Adipose tissue (tissue), 3 donors: ENCODE results near the gene TNNT2. TPM values are rescaled to one million over a fixed set of nuclear protein-coding genes. Genes with fewer than 3 reads are reported as not detected.

Experiments
- H3K27ac ChIP-seq: one replicate; pipeline ENCODE4 v1.5.1; 2013; ENCODE audit warnings: low read depth, low read length
- WGBS, 3 donors: extraction: QIAGEN DNeasy Blood & Tissue Kit; methylation state at CpG; one replicate each; pipeline ENCODE4 v1.1.7; 2013; 5-methylcytosine and 5-hydroxymethylcytosine counted together
- polyA plus RNA-seq, 3 donors: library from polyadenylated mRNA; stranded (reverse); fragments of 200-250 nt; gene quantifications; one replicate each; pipeline ENCODE4 v1.2.3, GENCODE V29; 2013
- donor health status: healthy with polysubstance abuse.
- donor health status: Bipolar disorder and iron deficiency.
- donor health status: healthy.

The TNNT2 gene
- 10 to 100 TPM in 1 of 3 donors, 1 to 10 TPM in 1, under 1 TPM in 1; 0.91 to 23.8 (median 1.1) TPM for polyA plus RNA-seq

DNA sequence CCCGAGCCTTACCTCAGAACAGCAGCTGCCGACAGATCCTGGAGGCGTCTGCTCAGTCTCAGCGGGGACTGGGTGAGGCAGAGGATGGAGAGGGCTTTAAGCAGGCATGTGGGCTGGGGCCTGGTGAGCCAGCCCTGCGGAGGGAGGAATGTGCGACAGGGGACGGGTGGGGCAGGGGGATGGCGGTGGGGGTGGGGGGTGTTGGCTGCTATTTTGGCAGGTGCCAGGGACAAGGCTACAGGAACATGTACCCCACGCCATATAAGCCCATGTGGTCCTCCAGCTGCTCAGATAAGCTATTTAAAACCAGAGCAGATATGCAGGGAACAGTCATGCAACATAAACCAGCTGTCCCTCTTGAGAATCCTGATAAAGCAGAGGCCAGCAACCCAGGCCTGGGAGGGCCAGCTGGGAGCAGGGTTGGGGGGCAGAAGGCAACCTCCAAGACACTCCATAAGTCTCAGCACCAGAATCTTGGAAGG lies at the start of gene TNNT2:
Gene TNNT2 (minus strand): TSS at position 70 of the 482 bp plus-strand sequence. CDS start 4,426 bp downstream, outside the sequence.
- no peak within 1 kb of the TSS for H3K27ac ChIP-seq
- 43 to 72% (median 71%) methylated on average over 8 to 9 of the region's 9 CpGs for WGBS, 3 donors

DNA sequence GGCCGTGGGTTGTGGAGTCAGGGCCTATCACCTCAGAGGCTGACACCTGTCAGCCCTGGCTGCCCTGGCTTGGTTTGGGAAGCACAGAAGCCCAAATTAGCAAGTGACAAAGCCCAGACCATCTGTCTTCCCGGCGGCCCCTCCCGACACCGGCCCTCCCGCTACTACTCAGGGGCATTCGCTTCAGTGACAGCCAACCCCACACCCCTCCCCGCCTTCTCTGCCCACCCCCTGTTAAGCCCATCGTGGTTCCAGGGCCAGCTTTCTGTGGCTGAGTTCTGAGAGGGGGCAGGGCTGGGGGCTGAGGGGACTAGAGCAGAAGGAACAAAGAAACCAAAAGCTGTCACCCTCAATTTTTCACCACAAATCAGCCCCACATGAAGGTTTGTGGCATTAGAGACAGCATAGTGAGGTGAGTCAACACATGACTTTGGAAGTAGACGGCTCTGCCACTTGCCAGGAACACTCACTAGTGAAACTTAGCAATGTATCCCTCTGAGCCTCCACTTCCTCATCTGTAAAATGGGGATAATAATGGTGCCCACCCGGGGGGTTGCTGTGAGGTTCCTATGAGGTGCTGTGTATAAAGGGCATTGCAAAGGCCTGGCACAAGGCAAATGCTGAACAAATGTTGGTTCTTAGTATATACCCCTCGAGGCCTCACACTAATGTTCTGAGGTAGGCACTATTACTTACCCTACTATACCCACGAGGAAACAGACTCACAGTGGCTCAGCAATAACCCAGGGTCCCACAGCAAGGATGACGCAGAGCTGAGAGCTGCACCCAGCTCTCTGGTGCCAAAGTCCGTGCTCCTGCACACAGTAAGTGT lies 49.2 kb upstream of the TNNT2 start:
- H3K27ac ChIP-seq, result no peak overlapping the region
- 62 to 72% (median 68%) methylated on average over 15 of the region's 15 CpGs for WGBS, 3 donors

DNA sequence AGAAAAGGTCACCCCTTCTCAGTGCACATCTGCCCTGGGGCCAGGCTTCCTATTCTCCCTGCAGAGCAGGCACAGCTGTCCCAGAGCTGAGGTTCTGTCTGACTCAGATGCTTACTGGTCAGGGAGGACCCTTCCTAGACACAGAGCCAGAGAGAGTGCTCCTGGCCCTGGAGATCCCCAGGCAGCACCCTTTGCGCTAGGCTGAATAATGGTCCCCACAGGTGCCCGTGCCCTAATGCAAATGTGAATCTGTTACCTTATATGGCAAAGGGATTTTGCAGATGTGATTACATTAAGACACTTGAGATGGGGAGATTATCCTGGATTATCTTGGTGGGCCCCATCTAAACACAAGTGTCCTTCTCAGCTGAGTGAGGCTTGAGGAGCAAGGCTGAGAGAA lies 46.7 kb upstream of the TNNT2 start:
- H3K27ac ChIP-seq, result no peak overlapping the region
- 96 to 100% (median 96%) methylated on average over 2 of the region's 2 CpGs for WGBS, 3 donors

DNA sequence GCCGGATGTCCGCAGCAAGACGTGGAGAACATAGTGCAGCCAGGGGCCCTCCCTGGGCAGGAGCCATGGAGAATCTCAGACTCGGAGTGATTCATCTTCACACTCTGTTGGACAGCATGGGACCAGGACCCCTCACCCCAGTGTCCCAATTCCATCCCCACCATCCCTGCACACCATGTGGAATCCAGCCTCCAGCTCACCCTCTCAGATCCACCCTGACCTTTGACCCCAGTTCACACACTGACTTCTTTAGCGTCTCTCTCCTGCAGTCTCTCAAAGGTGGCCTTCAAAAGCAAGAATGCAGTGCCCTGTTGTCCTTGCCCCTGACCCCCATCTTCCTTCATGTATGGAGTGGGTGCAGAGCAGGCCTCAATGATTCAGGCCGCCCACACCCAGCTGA lies 46.2 kb upstream of the TNNT2 start:
- 90 to 95% (median 92%) methylated on average over 6 of the region's 6 CpGs for WGBS, 3 donors
- no peak overlapping the region for H3K27ac ChIP-seq

DNA sequence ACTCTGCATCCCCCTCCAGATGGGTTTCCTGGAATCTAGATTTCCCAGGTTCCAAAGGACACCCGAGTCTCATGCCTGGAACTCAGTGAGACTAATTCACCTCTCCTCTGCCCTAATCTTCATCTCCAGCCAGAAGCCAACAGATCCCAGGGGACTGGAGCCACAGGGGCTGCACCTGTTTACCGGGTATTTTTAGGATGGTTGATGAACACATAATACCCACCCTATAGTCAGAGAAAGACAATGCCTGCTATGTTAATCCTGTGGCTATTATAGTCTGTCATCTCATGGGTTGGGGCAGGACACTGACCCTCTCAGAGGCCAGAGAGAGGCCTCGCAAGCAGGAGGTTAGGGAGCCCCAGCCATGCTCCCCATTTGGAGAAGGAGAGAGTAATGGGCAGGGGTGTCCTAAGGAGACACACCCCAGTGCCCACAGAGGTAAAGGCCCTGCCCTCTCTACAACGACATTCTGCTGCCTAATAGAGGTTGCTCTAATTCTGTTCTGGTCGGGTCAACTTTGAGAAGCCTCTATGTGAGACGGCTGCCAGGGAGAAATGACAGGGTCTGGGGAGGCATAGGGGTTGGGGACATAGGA lies 45.1 kb upstream of the TNNT2 start:
- WGBS, 3 donors, result 79 to 85% (median 82%) methylated on average over 6 of the region's 6 CpGs
- H3K27ac ChIP-seq, result no peak overlapping the region

DNA sequence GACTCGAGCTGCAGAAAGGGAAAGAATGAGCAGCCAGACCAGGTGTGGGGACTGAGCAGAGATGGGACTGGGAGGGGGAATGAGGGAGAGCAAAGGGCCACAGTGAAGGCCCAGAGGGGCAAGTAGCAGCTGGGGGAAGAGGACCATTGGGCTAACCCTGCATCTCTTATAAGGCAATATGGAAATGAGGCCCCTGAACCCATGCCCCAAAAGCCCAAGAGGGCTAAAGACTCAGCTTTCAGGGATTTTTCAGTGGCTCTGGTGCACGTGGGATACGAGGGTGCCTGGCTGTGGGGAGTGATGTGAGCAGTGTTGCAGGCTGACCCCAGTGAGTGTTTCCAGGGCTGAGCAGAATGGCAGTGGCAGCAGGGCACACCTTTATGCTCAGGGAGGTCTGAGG lies 44.5 kb upstream of the TNNT2 start:
- WGBS, 3 donors, result 62 to 70% (median 63%) methylated on average over 3 of the region's 3 CpGs
- H3K27ac ChIP-seq, result no peak overlapping the region

DNA sequence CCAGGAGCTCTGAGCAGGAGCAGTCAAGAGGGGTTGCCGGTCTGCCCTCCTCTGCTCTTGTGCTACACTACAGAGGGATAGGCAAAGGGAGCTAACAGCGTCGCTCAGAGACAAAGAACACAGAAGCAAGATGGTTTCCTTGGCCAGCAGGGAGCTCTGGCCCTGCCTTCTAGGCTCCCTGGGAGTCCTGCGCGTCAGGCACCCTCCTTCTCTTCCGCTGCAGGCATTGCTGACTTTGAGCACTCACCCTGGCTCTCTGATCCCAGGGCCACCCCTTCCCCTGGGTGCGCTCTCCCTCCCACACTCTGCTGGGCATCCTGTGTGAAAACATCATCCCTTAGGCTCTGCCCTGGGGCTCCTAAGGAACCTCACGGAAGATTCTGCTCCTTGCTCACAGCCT lies 43.6 kb upstream of the TNNT2 start:
- H3K27ac ChIP-seq, result no peak overlapping the region
- 77 to 84% (median 79%) methylated on average over 8 of the region's 8 CpGs for WGBS, 3 donors

DNA sequence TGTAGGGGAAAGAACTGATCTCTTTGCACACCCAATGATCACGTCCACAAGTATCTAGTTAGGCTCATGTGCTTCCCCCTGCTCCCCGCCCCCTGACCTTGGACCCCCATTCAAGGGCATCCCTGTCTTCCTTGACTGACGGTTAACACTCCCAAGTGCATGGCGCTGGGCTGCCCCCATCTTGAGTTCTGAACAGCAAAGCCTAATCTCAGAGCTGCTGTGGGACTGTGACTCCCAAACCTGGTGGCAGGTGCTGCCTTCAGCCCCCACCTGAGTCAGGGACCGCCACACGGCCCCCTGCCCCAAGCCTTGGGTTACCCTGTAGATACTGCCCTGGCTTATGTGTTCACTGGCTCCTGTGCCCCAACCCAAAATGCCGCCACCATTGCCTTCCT lies 43.1 kb upstream of the TNNT2 start:
- WGBS, 3 donors, result 84 to 93% (median 85%) methylated on average over 7 of the region's 7 CpGs

DNA sequence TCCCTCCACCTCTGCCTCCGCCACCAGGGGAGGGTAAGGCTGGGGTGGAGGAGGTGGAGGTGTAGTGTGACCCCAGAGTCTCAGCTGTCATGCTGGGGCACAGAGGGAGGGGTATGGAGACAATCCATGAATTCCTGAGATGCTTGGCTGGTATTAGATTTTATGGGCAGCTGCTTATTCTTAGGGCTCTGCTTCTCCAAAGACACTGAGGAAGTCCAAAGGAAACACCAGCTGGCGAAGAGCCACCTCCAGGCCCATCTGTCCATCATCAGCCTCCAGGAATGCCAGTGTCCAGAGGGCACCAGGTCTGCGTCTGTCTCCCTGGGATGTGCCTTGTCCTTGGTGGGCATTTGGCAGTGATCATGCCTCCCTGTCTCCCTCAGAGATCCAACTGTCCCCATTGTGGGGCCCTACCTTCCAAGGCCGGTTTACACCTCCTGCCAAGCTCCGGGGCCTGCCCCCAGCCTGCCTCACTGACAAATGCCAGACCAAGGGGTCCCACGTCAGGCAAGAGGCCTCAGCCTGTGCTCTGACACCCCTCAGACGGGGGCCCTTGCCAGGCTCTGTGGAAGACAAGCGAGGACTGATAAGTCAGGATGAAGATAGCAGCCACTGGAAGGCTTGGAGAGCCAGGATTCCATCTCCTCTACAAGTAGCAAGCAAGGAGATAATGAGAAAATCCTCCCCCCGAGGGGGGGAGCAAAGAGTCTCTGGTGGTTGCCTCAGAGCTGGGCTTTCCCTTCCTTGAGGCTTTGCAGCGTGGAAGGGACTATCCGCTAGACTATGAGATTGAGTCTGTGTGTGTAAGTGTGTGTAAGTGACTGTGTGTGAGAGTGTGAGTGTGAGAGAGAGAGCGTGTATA lies 42.5 kb upstream of the TNNT2 start:
- 68 to 78% (median 74%) methylated on average over 12 of the region's 12 CpGs for WGBS, 3 donors

More for the DNA sequence above, 43.1 kb upstream of the TNNT2 start:
- no peak overlapping the region for H3K27ac ChIP-seq

DNA sequence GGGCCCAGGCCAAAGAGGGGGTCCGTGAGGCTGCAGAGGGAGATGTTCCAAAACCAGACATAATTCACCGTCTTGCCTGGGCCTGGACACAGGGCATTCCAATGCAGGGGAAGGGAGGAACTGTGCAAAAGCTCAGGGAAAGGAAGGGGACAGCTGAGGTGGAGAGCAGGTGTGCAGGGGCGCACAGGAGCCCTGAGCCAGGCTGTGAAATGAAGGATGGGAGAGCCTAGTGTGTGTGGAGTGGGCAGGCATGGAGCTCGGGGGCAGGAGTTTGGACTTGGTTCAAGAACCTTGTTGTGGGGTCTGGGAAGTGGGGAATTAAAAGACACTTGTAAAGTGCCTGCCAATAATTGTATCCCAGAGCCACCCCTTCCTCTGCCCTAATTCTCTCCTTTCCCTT lies 41.8 kb upstream of the TNNT2 start:
- 90 to 96% (median 94%) methylated on average over 3 to 4 of the region's 4 CpGs for WGBS, 3 donors
- H3K27ac ChIP-seq, result no peak overlapping the region

More for the DNA sequence above, 42.5 kb upstream of the TNNT2 start:
- no peak overlapping the region for H3K27ac ChIP-seq

DNA sequence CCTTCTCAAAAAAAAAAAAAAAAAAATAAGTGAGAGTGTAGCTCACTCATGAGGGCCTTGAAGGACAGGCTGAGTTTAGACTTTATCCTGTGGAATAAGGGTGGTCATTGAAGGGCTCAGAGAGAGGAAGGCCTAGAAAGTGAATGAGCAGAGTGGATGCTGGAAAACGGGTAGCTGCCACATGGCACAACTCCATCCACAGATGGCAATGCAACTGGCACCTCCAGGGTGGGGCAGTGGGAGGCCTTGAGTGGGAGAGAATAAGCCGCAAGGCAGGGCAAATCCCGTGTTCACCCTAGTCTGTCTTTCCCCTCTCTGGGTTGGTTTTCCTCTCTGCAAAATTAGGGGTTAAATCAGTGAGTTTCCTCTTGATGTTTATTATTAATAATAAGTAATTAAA lies 41.0 kb upstream of the TNNT2 start:
- 89 to 90% (median 89%) methylated on average over 3 of the region's 3 CpGs for WGBS, 3 donors
- H3K27ac ChIP-seq, result no peak overlapping the region

DNA sequence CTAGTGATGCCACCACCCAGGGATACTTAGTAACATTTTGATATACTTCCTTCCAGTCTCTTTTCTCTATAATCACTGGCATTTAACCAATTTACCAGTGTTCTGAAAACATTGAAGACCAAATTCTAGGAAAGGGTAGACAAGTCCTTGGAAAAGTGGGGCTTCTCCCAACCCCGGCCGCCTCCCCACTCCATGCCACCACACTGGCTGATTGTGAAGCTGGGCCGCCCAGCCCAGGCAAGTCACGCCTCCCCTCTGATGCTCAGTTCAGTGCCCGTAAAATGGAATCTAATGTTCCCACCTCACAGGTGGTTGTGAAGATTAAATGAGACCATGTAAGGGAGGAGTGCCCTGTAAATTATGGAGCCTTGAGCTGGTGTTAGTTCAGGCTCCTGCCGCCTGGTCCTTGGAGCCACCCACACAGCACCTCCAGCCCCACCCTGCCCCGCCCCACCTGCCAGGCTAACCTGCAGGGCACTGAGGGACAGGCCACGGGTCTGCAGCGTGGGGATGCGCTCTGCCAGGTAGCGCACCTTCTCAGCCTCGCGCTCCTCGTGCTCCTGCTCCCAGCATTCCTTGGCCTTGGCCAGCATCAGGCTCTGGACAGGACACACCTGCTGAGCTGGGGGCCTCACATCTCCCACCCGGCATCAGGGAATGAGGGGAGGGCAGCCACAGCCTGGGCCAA lies 36.7 kb upstream of the TNNT2 start:
- no peak overlapping the region for H3K27ac ChIP-seq
- WGBS, 3 donors, result 88 to 97% (median 93%) methylated on average over 14 to 15 of the region's 15 CpGs

DNA sequence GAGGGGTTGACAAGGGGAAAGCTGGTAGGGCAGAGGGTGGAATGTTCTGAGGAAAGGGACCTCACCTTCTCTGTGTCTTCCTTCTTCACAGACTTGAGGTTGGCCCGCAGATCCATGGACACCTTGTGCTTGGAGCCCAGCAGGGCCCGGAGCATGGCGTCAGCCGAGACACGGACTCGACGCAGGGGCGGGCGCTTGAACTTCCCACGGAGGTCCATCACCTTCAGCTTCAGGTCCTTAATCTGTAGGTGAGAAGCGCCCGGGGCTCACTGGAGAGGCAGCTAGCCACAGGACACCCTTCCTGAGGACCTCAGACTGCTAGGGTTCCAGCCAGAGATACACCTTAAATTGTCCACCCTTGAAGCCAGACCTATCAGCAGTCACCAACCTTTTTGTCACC lies 33.8 kb upstream of the TNNT2 start:
- H3K27ac ChIP-seq, result no peak overlapping the region
- 95 to 98% (median 97%) methylated on average over 12 of the region's 12 CpGs for WGBS, 3 donors

DNA sequence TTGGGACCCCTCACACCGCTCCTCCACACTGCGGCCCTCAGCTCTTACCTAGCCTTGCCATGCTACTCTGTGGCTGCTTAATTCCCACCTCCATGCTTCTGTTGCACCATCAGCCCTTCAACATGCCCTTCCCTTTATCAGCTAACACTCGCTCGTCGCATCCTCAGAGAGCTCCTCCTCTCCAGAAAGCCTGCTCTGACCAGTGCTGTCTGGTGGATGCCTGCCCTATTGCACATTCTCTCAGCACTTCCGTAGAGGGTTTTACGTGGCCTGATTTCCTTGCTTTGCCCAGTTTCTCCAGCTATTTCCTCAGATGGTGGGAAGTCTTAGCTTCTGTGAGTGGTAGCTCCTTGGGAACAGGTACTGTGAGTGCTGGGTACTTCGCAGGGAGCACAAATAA lies 32.0 kb upstream of the TNNT2 start:
- WGBS, 3 donors, result 73 to 92% (median 80%) methylated on average over 8 of the region's 8 CpGs
- H3K27ac ChIP-seq, result no peak overlapping the region

DNA sequence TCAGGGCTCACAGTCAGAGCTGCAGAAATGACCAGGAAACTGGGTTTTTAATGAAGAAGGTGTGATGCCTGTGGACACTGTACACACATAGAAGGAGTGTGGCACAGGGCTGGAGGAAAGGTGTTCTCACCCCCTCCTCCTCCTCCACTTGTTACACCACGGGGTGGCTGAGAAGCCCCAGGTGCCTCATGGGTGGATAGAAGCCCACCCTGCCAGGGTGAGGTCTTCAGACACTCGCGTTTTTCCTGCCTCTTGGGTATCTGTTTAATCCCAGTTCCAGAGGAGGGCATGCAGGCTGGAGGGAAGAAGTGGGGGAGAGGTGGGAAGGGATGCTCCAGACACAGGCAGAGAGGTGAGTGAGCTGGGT lies 31.3 kb upstream of the TNNT2 start:
- no peak overlapping the region for H3K27ac ChIP-seq
- 69 to 78% (median 73%) methylated on average over 3 of the region's 3 CpGs for WGBS, 3 donors

DNA sequence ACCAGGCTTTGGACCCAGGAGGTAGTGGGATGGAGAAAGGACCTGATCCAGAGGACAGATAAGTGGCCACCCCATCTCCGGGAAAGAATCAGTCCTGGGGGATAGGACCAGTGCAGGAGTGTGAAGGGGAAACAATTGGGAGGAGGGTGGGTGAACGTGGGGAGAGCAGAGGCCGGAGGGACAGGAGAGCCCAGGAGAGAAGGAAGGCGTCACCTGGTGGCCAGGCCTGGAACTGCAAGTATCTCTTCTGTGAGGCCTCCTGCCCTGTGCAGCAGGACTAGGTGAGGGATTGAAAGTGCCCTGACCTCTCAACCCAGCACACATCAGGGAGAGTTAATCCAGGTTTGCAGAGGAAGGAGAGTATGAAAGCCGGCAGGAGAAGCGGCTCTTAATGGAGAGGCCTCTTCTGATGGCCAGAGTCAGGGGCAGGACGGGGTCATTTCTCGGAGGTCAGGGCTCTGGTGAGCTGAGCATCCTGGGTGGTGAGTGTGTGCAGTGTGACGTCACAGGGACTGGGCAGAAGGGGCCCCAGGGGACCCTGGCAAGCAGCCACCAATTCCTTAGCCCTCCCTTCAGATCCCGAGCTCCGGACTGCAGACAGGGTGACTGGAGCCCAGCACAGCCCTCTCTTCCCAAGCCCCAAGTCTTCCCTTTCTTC lies 30.8 kb upstream of the TNNT2 start:
- WGBS, 3 donors, result 35 to 39% (median 36%) methylated on average over 11 of the region's 11 CpGs

DNA sequence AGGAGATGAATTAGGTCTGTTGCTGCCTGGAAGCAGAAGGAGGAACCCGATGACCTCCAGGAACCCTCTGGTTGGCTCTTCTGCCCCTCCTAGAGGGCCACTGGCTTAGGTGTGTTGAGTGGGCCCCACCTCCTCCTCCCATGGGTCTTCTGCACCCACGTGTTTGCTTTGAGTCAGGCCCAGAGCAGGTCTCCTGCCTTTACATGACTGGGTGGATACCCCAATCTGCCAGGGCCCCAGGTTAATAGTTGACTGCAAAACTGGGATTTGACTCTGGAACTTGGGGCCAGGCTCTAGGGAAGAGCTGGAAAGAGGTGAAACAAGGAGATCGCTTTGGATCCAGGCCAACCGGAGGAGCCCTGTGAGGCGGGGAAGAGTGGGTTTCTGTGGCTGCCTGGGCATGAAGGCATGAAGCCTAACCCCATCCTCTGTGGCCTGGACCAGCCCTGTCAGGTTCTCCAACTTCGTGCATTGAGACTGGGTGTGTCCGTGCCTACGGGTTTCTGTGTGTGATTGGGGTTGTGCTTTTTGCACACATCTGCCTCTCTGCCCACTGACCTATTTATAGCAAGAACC lies 29.4 kb upstream of the TNNT2 start:
- 83 to 91% (median 84%) methylated on average over 8 of the region's 8 CpGs for WGBS, 3 donors
- no peak overlapping the region for H3K27ac ChIP-seq

More for the DNA sequence above, 30.8 kb upstream of the TNNT2 start:
- H3K27ac ChIP-seq, result no peak overlapping the region

DNA sequence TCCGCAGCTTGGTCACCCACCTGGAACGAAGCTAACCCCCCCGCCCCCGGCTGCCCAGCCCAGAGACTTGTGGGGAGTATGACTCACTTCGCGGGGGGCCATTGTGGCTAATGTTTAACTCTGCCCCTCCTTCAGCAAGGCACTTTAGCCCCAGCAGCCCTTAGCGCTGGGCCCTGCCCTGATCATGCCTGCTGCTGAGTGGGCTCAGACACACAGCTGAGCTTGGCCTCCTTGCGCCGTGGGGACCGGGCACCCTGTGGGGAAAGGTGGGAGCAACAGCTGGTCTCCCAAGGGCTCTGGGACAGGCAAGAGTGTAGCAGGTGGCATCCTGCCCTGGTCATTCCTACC lies 28.0 kb upstream of the TNNT2 start:
- WGBS, 3 donors, result 47 to 86% (median 79%) methylated on average over 10 of the region's 10 CpGs
- H3K27ac ChIP-seq, result no peak overlapping the region
